HG03565 (cell line): ENCODE measurements around the gene CIDEA.
"Not testable (repeated sequence)": the region's sequence is repeated elsewhere in the genome, so short reads cannot be mapped to it uniquely, and the experiment has no call there.

Experiments
- ATAC-seq: cut with Tn5 transposase; IDR thresholded peaks from one replicate; pipeline ENCODE4 v1.9.1; 2021; ENCODE audit warnings: mild to moderate bottlenecking, moderate library complexity; ENCODE audit not compliant: unreplicated experiment

CIDEA gene

DNA sequence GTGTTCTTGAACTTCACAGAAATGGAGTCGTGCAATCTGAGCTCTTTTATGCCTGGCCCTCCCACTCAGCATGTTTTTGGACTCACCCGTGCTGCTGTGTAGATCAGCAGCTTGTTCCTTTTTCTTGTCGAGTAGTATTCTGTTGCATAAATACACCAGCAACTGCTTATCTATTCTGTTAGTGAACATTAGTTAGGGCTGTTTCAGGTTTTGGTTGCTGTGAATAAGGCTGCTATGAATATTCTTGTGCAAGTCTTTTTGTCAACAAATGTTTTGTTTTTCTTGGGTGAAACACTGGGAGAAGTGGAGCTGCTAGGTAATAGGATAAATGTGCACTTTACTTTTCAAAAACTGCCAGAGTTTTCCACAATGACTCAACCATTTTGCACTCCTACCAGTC, 15.3 kb upstream of the CIDEA start:
- ATAC-seq, result no peak

DNA sequence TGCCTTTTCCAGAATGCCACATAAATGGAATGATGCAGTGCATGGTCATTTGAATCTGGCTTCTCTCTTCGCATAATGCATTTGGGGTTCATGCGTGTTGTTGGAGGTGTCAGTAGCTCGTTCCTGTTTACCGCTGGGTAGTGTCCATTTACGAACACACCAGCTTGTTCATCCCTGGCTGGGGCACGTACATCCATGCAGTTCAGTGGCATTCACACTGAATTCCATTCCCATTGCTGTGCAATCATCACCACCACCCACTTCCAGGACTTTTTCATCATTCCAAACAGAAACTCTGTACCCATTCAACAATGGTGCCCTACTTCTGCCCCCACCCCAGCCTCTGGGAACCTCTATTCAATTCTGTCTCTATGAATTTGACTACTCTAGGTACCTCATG, 14.7 kb upstream of the CIDEA start:
- ATAC-seq, result no peak

- ATAC-seq, result no peak
These were observed 11.4 kb upstream of the CIDEA start for GRCh38 chr18:12242658-12243260.

DNA sequence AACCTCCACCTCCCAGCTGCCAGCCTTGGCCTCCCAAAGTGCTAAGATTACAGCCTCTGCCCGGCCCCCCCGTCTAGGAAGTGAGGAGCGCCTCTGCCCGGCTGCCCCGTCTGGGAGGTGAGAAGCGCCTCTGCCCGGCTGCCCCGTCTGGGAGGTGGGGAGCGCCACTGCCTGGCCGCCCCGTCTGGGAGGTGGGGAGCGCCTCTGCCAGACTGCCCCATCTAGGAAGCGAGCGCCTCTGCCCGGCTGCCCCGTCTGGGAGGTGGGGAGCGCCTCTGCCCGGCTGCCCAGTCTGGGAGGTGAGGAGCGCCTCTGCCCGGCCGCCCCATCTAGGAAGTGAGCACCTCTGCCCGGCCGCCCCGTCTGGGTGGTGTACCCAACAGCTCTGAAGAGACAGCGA, 10.9 kb upstream of the CIDEA start:
- ATAC-seq, result not testable (repeated sequence)

- no peak for ATAC-seq
These were observed 8.4 kb upstream of the CIDEA start for GRCh38 chr18:12245793-12246135.

- no peak for ATAC-seq
These were observed 7.0 kb upstream of the CIDEA start for GRCh38 chr18:12246849-12247808.

DNA sequence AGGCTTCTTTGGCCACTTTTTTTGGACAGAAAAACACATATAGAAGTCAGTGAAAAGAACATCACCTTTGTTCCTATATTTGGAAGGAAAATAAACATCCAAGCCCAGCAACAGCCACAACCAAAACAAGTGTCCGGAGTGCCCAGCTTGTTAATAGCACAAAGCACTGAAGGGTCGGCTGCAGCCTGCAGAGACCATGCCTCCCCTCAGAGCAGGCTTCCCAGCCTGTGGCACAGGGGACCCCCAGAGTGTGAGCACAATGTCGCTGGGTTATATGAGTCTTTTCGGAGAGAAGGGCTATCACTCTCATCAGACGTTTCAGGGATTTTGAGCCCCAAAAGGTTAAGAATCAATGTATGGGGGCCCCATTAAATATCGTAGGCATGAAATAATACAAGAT, 6.2 kb upstream of the CIDEA start:
- no peak for ATAC-seq

DNA sequence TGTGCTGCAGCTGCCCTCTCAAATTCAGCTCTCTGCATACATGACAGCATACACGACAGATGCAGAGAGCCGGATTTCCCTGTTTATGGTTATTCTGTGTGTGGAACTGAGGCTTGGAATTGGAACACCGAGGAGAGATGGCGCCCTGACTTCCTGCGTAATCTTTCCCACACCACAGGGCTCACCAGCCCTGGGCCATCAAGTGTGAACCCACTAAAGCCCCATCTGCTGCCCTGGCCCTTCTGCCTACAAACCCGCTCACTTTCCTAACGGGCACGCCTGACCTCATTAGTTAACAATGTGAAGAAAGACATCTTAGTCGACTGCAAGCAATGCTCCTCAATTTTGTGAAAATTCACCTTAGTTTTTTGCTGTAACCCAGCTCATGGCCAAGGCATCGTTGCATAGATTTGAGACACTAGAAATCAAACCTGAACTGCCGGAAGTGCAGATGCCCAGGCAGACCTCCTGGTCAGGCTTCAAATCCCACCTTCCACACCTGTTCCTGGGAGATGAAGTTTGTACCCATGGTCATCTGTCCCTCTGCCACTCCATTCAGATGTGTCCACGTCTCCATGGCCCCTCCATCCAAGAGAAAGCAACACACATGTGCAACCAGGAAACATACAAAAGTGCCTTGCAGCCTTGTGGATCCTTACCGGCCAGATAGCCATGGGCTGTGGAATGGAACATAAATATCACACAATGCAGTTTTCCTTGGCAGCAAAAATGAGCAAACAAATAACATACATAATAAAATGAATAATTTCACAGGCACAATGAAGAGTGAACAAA, 5.0 kb upstream of the CIDEA start:
- no peak for ATAC-seq

DNA sequence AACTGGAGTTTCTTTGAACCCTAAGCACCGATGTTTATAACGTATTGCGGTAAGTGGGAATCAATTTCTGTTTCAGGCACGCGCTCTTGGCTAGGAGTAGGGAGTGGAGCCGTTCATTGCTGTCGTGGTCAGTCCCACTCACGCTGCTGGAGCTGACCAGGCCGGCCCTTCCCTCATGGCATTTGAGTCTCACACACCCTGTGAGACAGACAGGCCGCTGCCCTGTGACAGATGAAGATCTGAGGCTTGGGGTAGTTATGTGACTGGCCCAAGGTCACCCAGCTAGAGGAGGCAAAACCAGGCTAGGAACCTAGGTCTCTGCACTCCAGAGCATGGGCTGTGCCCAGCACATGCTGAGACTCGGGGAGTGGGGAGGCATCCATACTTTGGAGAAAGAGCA, 2.9 kb upstream of the CIDEA start:
- no peak for ATAC-seq

DNA sequence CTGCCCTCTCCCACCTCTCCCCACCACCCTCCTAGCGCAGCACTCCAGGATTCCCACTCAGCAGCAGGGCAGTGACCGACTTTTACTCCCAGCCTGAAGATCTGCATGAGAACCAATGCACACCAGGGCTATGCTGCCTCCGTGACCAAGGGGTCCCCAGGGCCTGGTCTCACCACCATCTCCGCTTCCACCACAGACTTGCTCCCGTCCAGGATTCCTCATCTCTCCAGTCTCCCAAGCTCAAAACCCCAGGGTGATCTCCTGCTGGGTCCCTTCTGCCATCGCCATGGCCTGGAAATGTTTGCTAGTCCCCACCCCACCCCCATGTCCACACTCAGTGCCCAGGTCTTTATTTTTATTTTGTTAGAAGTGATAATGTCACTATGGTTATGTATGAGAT, 2.1 kb upstream of the CIDEA start:
- ATAC-seq, result no peak

DNA sequence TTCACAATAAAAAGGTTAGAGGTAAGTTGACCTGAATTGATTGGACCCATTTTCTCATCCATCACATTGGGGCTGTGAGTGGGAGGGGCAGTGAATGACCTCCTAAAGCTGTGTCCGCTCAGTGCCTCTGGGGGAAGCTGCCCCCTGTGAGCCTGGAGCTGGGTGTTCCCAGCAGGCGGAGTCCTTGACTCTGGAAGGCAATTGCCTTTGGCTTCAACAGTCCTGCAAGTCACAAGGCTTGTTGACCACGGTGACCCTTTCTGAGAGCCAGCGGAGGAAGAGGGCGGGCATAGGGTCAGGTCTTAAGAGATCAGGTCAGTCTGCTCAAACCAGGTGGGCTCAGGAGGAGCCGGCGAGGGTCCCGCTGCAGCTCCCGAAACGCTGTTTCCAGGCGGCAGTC, 1.1 kb upstream of the CIDEA start:
- ATAC-seq, result no peak

DNA sequence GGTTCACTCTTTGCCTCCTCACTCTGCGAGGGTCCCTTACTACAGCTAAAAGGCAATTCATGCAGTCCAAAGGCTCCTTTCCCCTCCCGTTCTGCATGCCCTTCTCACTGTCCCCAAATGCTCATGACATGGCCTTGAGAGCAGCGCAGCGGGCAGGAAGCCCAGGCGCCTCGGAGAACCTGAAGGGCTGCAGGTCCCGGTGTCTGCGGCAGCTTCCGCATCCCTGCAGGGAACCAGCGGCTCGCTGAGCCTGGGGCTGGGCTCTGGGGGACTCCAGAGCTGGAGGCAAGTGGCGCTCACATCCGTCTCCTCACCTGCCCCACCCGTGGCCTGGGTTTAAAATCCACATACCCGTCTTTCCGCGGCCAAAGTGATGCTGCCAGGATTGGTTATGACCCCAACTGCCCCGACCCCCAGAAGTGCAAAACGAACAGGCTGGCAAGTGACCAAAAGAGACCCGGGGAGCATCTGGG, 462 bp upstream of the CIDEA start:
- ATAC-seq, result no peak

- no peak for ATAC-seq
These were observed 805 bp downstream of the CIDEA start for GRCh38 chr18:12254820-12255511.

DNA sequence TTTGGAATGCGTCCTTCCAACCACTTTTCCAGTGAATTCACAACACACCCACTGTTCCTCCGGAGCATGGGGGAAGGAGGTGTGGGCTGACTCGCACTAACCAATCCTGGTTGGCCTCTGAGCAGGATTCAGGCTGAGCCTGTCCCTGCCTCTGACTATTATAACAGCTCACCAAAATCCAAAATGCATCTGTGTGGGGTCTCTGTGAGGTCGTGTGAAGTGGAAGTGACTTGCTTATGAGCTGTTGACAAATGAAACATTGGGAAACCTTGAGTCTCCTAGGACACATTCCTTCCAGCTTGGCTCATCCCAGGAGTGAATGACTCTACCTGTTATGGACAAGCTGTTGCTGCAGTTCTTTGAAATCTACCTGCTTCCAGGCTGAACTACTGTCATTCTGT, 1.5 kb downstream of the CIDEA start:
- ATAC-seq, result no peak

GRCh38 chr18:12256951-12257350, 2.8 kb downstream of the CIDEA start:
- ATAC-seq, result no peak

- no peak for ATAC-seq
These were observed 4.0 kb downstream of the CIDEA start for GRCh38 chr18:12257996-12258718.

DNA sequence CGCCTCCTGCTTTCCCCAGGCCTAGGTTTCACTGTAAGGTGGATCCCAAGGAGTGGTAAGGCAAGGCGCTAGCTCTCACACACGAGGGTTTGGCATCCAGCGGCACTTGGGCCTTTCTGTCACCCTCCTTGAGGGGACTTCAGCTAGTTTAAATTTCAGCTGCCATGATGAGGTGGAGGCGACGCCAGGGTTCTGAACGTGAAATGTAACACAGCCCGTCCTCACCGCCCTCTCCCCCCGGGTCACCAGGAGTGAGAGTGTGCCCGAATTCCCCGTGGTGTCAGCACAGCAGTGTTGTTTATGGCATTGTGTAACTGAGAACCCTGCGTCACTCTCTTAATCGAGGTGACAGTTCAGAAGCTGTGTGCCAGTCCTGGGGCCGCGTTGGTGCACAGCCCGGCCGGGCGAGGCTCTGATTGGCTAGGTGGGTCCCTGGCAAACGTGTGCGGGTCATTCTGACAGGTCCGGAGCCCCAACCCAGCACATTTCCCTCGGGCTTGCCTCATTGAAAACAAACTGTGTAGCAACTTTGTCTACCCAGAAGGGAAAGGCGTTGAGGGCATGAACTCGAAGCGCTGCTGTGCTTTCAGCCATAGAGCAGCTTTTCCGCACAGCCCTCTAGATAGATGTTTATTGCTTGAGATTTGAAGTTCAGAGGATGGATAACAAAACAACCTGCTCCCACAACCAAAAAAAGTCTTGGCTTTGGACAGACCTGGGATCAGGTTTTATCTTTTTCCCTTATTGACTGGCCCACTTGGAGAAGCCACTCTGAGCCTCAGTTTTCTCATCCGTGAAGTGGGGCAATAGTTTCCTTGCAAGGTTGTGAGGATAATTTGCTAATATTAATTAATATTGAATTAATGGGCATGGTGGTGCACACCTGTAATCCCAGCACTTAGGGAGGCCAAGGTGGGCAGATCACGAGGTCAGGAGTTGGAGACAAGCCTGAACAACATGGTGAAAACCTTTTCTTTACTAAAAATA, 4.9 kb downstream of the CIDEA start:
- no peak for ATAC-seq

DNA sequence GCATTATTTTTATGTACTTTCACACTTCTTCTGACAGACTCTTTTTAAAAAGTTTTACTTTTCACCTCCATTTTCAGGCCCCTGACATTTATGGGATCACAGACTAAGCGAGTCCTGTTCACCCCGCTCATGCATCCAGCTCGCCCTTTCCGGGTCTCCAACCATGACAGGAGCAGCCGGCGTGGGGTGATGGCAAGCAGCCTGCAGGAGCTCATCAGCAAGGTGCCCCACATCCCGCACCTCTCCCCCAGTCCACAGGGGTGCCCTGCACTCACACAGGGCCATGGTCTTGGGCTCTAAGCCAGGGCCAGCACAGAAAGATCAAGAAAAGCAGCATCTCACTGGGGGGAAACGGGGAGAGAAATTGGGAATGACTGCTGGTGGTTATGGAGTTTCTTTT, 8.6 kb downstream of the CIDEA start:
- no peak for ATAC-seq

DNA sequence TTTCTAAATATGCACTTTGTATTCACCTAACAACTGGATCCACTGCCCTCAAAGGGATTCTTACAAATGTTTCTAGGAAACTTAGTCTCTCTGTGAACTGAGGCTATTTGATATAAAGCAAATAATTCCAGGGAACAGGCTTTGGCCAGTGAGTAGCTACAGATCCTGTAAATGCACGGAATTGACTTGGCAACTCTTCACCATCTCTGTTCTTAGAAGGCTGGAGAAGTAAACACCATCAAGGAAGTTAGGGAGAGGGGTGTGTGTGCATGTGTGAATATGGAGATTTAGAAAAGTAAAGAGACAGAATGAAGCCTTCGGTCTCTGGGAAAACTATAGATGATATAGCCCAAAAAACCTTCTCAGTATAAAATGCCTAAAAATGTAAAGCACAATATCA, 10.7 kb downstream of the CIDEA start:
- no peak for ATAC-seq
